ENCODE results near the gene TTC13.
A peak's percentile ranks its signal among the peaks of the same experiment; 100 is the strongest.
"Not testable (repeated sequence)": the region's sequence is repeated elsewhere in the genome, so short reads cannot be mapped to it uniquely, and the experiment has no call there.

The TTC13 gene

GRCh38 chr1:230978491-230979388, at the start of gene TTC13, which contains the start of gene ARV1:
Gene TTC13, minus strand, starts transcription at chr1:230978861. Its CDS starts 31 bp downstream, at chr1:230978830.
Gene ARV1, plus strand, starts transcription at chr1:230979094. Its CDS starts 12 bp downstream, at chr1:230979106.
- peak; percentile 87 for DNase-seq (ENCODE audit: low read depth)

- DNase-seq (ENCODE audit: low read depth): no peak
Measured at GRCh38 chr1:231027971-231028370, 49.3 kb upstream of the TTC13 start.

GRCh38 chr1:231027136-231027925, 48.7 kb upstream of the TTC13 start:
- DNase-seq (ENCODE audit: low read depth): no peak

GRCh38 chr1:231026576-231026975, 47.9 kb upstream of the TTC13 start:
- no peak for DNase-seq (ENCODE audit: low read depth)

GRCh38 chr1:231023150-231023549, 44.5 kb upstream of the TTC13 start:
- DNase-seq (ENCODE audit: low read depth): no peak

GRCh38 chr1:231022543-231022942, 43.9 kb upstream of the TTC13 start:
- DNase-seq (ENCODE audit: low read depth): not testable (repeated sequence)

GRCh38 chr1:231021540-231022031, 42.9 kb upstream of the TTC13 start:
- no peak for DNase-seq (ENCODE audit: low read depth)

- DNase-seq (ENCODE audit: low read depth): no peak
Measured at GRCh38 chr1:231020816-231021215, 42.2 kb upstream of the TTC13 start.

GRCh38 chr1:231020139-231020601, 41.5 kb upstream of the TTC13 start:
- DNase-seq (ENCODE audit: low read depth): no peak

- DNase-seq (ENCODE audit: low read depth): no peak
Measured at GRCh38 chr1:231019711-231020110, 41.0 kb upstream of the TTC13 start.

GRCh38 chr1:231016966-231017365, 38.3 kb upstream of the TTC13 start:
- DNase-seq (ENCODE audit: low read depth): no peak

- DNase-seq (ENCODE audit: low read depth): no peak
Measured at GRCh38 chr1:231016234-231016633, 37.6 kb upstream of the TTC13 start.

GRCh38 chr1:231013391-231014015, 34.8 kb upstream of the TTC13 start:
- DNase-seq (ENCODE audit: low read depth): no peak

- no peak for DNase-seq (ENCODE audit: low read depth)
Measured at GRCh38 chr1:231011963-231012362, 33.3 kb upstream of the TTC13 start.

- DNase-seq (ENCODE audit: low read depth): no peak
Measured at GRCh38 chr1:231011360-231011759, 32.7 kb upstream of the TTC13 start.

GRCh38 chr1:231007535-231007934, 28.9 kb upstream of the TTC13 start:
- not testable (repeated sequence) for DNase-seq (ENCODE audit: low read depth)

- DNase-seq (ENCODE audit: low read depth): no peak
Measured at GRCh38 chr1:231001892-231002291, 23.2 kb upstream of the TTC13 start.

GRCh38 chr1:231000639-231001038, 22.0 kb upstream of the TTC13 start:
- DNase-seq (ENCODE audit: low read depth): no peak

GRCh38 chr1:231000201-231000600, 21.5 kb upstream of the TTC13 start:
- no peak for DNase-seq (ENCODE audit: low read depth)

GRCh38 chr1:230994860-230995259, 16.2 kb upstream of the TTC13 start:
- no peak for DNase-seq (ENCODE audit: low read depth)

- no peak for DNase-seq (ENCODE audit: low read depth)
Measured at GRCh38 chr1:230992100-230992774, 13.6 kb upstream of the TTC13 start.

GRCh38 chr1:230987448-230987847, 8.8 kb upstream of the TTC13 start:
- no peak for DNase-seq (ENCODE audit: low read depth)

Measured in GM04503 (cell line).